ENCODE data around the gene NUP35.

DNA sequence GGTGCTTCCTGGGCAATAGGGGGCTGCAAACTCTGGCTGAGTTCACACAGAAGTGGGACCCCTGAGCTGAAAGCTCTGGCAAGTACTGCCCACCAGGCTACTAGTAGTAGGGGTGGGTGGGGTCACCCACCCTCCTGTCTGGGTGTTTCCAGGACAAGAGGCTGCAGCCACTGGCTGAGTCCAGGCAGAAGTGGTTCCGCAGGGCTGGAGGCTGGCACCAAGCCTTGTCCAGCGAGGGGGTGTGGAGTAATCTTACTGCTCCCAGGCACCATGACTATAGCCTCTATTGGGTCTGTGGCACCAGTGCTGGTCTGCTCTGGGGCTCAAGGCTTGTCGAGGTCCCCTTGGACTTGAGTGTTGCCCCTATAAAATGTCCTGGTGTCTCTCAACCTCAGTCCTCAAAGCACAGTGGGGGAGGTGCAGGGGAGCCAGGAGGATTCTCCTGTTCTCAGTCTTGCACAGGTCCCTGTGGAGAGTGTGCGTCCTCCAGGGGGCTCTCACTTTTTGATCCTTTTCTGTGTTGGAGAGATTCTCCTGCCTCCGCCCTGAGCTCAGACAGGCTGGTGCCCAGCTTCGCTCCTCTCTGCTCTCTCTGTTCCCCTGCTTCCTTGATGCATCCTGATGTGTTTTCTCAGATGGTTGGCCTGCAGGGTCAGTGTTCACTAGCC lies 48.1 kb downstream of the NUP35 start:
- no peak for TF ChIP-seq EZH2phosphoT487 (IDR thresholded peaks at IDR 0.05; ENCODE audit: borderline replicate concordance, low read length)
- TF ChIP-seq, protein P1, sequence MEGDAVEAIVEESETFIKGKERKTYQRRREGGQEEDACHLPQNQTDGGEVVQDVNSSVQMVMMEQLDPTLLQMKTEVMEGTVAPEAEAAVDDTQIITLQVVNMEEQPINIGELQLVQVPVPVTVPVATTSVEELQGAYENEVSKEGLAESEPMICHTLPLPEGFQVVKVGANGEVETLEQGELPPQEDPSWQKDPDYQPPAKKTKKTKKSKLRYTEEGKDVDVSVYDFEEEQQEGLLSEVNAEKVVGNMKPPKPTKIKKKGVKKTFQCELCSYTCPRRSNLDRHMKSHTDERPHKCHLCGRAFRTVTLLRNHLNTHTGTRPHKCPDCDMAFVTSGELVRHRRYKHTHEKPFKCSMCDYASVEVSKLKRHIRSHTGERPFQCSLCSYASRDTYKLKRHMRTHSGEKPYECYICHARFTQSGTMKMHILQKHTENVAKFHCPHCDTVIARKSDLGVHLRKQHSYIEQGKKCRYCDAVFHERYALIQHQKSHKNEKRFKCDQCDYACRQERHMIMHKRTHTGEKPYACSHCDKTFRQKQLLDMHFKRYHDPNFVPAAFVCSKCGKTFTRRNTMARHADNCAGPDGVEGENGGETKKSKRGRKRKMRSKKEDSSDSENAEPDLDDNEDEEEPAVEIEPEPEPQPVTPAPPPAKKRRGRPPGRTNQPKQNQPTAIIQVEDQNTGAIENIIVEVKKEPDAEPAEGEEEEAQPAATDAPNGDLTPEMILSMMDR (conservative IDR thresholded peaks at IDR 0.05; ENCODE audit: low read depth, low read length): no peak
- no peak for TF ChIP-seq EZH2 (IDR thresholded peaks at IDR 0.05; ENCODE audit: low read length, unreplicated experiment)
